ENCODE data around the gene NOXA1. TPM values are rescaled to one million over a fixed set of nuclear protein-coding genes. Genes with fewer than 3 reads are reported as not detected.

NOXA1 gene
- polyA plus RNA-seq, 1 donor (not counting 4 experiments of a cell fraction or from before 2014, with no cell fraction given): 0.09 TPM

DNA sequence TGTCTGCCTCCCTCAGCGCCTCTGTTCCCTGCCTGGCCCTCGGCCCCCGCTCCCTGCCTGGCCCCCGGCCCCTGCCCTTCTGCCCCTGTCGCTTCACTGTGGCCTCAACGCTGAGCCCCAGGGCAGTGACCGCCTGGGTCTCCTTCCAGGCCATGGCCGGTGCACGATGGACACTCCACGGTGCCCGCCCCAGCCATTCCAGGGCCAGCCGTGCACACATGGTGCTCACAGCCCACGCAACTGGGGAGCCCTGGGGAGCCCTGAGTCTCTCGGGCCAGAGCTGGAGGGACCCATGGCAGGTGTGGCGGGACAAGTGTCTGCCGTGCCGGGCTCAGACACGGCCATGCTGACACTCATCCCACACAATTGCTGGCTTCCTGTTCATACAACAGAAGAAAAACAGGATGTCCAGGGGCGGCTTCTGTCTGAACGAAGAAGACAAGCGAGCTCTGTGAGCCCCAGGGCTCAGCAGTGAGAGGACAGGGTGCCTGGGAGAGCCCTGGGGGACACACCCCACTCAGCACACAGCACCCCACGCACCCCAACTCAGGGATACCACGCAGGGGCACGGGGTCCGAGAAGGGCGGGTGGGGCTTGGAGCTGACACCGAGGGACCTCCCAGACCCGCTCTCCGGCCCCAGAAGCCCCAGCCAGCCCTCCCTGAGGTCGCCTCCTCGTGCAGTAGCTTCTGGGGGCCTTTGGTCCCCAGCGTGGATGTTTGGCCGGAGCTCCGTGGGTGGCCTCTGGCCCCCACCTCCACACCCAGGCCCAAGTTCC, 35.9 kb upstream of the NOXA1 start:
- no peaks in the 10 kb centered on the region for H3K27me3 ChIP-seq (ENCODE audit: control insufficient read depth, extremely low read depth, insufficient read depth, low read length)
- H3K4me2 ChIP-seq (ENCODE audit: control insufficient read depth, extremely low read depth, insufficient read depth, low read depth, low read length): no peak overlapping the region
- no peak overlapping the region for H3K27ac ChIP-seq (ENCODE audit: control insufficient read depth, insufficient read depth, low read length)
- H3K4me1 ChIP-seq (ENCODE audit: control insufficient read depth, extremely low read depth, insufficient read depth, low read length): no peaks in the 10 kb centered on the region
- H2AFZ ChIP-seq (ENCODE audit: control insufficient read depth, low read length): no peak overlapping the region
- FAIRE-seq: no peak
- no peaks in the 10 kb centered on the region for H3K36me3 ChIP-seq (ENCODE audit: control insufficient read depth in 2 of 2, extremely low read depth in 1 of 2, insufficient read depth in 2 of 2, low read length in 2 of 2)
- no peaks in the 10 kb centered on the region for H3K79me2 ChIP-seq (ENCODE audit: control insufficient read depth, insufficient read depth, low read length)
- no peaks in the 10 kb centered on the region for H4K20me1 ChIP-seq (ENCODE audit: control insufficient read depth, extremely low read depth, insufficient read depth, low read length)
- no peaks in the 10 kb centered on the region for H3K9me1 ChIP-seq (ENCODE audit: control insufficient read depth, extremely low read depth, insufficient read depth, low read length)
- no peak overlapping the region for H3K9ac ChIP-seq (ENCODE audit: control insufficient read depth, extremely low read depth, insufficient read depth, low read length)
- no peaks in the 10 kb centered on the region for H3K9me3 ChIP-seq (ENCODE audit: control insufficient read depth, low read depth, low read length)
- H3K4me3 ChIP-seq (ENCODE audit: control insufficient read depth in 2 of 3, extremely low read depth in 1 of 3, insufficient read depth in 2 of 3, low read depth in 1 of 3, low read length in 3 of 3): no peak overlapping the region
- dilution Hi-C loops (cut with MboI; ENCODE audit: extremely low pct_ligation_motif_present, low sequenced_read_pairs): no loop called here
- TF ChIP-seq EZH2 (IDR thresholded peaks at IDR 0.05; ENCODE audit: low read length) (no peak), CTCF (optimal IDR thresholded peaks at IDR 0.05 in 1 of 3, IDR thresholded peaks at IDR 0.05 in 1 of 3, conservative IDR thresholded peaks at IDR 0.05 in 1 of 3; ENCODE audit: extremely low read depth in 1 of 3, insufficient read depth in 2 of 3, low read length in 3 of 3) (no peak)
- no peak for DNase-seq (ENCODE audit: low read depth, low spot score)

GRCh38 chr9:137387891-137388560, 35.2 kb upstream of the NOXA1 start:
- no peaks in the 10 kb centered on the region for H3K36me3 ChIP-seq (ENCODE audit: control insufficient read depth in 2 of 2, extremely low read depth in 1 of 2, insufficient read depth in 2 of 2, low read length in 2 of 2)
- dilution Hi-C loops (cut with MboI; ENCODE audit: extremely low pct_ligation_motif_present, low sequenced_read_pairs): no loop called here
- no peaks in the 10 kb centered on the region for H3K9me1 ChIP-seq (ENCODE audit: control insufficient read depth, extremely low read depth, insufficient read depth, low read length)
- H4K20me1 ChIP-seq (ENCODE audit: control insufficient read depth, extremely low read depth, insufficient read depth, low read length): no peaks in the 10 kb centered on the region
- H2AFZ ChIP-seq (ENCODE audit: control insufficient read depth, low read length): no peak overlapping the region
- H3K4me3 ChIP-seq (ENCODE audit: control insufficient read depth in 2 of 3, extremely low read depth in 1 of 3, insufficient read depth in 2 of 3, low read depth in 1 of 3, low read length in 3 of 3): no peak overlapping the region
- no peaks in the 10 kb centered on the region for H3K9me3 ChIP-seq (ENCODE audit: control insufficient read depth, low read depth, low read length)
- FAIRE-seq (no peak), DNase-seq (ENCODE audit: low read depth, low spot score) (no peak)
- H3K27me3 ChIP-seq (ENCODE audit: control insufficient read depth, extremely low read depth, insufficient read depth, low read length): no peaks in the 10 kb centered on the region
- TF ChIP-seq CTCF (optimal IDR thresholded peaks at IDR 0.05 in 1 of 3, IDR thresholded peaks at IDR 0.05 in 1 of 3, conservative IDR thresholded peaks at IDR 0.05 in 1 of 3; ENCODE audit: extremely low read depth in 1 of 3, insufficient read depth in 2 of 3, low read length in 3 of 3) (no peak), EZH2 (IDR thresholded peaks at IDR 0.05; ENCODE audit: low read length) (no peak)
- no peak overlapping the region for H3K27ac ChIP-seq (ENCODE audit: control insufficient read depth, insufficient read depth, low read length)
- H3K9ac ChIP-seq (ENCODE audit: control insufficient read depth, extremely low read depth, insufficient read depth, low read length): no peak overlapping the region
- H3K79me2 ChIP-seq (ENCODE audit: control insufficient read depth, insufficient read depth, low read length): no peaks in the 10 kb centered on the region
- no peaks in the 10 kb centered on the region for H3K4me1 ChIP-seq (ENCODE audit: control insufficient read depth, extremely low read depth, insufficient read depth, low read length)
- no peak overlapping the region for H3K4me2 ChIP-seq (ENCODE audit: control insufficient read depth, extremely low read depth, insufficient read depth, low read depth, low read length)

All from keratinocyte (primary cell).